ENCODE data around the gene CENPU.

- TF ChIP-seq CTCF (IDR thresholded peaks at IDR 0.05) (no peak), POLR2A (IDR thresholded peaks at IDR 0.05) (no peak)
These were observed 11.1 kb downstream of the CENPU start for GRCh38 chr4:184722798-184723197.
